CMK (cell line): ENCODE data around the gene FYN.

Experiments used
- DNase-seq: peaks from one replicate; pipeline ENCODE4 v3.0.0-alpha.2; 2010; ENCODE audit warnings: low read depth

FYN gene

DNA sequence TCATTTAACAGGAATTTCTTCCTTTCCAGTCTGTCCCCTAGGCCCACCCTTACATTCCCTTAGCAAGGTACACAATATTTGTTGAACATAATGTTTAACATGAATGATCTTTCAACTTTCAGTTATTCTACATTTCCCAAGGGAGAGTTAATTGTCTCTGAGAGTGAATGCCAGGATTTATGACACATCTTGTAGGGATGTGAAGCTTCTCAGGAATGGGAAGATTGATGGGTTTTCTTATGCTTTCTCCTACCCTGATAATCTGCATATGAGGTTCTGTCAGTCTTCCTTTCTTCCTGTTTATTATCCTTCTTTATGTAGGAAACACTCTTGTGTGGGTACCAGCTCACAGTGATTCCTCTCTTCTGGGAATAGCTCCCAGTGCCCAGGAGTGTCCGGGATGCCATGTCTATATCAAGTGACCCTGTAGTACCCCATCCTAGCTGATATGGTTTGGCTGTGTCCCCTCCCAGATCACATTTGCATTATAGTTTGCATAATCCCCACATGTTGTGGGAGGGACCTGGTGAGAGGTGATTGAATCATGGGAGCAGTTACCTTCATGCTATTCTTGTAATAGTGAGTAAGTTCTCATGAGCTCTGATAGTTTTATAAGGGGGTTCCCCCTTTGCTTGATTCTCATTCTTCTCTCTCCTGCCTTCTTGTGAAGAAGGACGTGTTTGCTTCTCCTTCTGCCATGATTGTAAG is 7.1 kb upstream of the FYN start:
- no peak for DNase-seq

DNA sequence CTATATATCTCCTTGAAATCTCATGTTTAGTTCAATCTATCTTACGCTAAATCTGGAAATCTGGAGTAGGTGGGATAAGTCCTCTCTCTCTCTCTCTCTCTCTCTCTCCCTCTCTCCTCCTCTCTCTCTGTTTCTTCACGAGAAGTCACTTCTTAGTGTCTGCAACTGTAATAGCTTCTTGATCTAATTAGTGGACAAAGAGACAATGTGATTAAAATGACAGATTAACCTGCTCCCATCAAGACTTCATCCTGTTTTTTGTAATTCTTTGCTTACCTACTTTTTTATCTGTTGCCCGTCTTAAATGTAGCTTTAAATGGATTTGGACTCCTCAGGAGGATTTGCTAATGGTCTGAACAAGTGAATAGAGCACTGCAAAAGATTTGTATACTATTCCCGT is 2.5 kb upstream of the FYN start:
- no peak for DNase-seq

DNA sequence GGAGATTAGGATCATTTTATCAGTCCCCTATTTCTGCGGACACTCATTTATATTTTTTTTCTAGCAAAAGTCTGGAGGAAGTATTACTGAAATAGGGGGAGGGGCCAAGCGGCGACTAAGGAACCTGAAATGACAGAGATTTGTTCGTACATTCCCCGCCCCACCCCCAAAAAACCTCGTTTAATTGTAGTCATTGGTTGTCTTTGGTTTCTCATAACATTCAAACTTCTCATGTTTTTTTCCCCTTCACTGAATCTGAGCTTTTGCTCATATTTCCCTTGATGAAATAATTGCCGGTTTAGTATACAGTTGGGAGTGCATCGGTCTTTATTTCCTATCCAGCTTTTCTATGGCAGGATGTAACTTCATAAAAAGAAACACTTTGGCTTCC is 768 bp upstream of the FYN start:
- no peak for DNase-seq

DNA sequence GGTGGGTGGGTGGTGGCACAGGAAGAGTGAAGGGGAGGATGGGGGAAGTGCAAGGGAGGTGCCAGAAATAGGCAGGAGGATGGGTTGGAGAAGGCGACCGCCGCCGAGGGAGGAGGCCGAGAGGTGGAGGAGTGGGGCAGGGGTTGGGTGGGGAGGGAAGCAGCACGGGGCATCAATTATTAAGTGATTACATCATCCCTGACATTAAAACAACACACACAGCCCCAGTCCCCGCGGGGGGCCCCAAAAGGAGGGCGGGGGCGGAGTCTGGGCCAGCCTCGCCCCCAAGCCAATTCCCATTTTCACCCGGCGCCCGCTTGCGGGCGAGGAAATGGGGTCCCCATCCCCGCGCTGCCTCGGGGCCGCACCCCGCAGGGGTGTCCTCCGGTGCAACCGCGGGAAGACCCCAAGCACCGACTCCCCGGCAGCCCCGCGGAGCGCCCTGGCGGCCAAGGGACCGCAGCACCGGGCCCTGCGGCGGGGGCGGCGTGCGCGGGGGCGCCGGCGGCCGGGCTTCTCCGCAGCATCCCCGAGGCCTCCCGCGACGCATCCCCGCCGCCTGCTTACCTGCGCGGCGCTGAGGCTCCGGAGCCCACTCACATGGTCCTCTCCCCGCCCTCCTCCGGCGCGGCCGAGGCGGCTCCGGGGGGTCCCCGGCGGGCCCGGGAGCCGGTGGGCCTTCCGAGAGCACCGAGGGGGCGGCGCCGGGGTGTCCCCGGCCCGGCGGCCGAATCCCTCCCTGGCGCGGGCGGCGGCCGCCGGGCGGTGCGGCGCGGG is 663 bp downstream of the FYN start:
- no peak for DNase-seq

DNA sequence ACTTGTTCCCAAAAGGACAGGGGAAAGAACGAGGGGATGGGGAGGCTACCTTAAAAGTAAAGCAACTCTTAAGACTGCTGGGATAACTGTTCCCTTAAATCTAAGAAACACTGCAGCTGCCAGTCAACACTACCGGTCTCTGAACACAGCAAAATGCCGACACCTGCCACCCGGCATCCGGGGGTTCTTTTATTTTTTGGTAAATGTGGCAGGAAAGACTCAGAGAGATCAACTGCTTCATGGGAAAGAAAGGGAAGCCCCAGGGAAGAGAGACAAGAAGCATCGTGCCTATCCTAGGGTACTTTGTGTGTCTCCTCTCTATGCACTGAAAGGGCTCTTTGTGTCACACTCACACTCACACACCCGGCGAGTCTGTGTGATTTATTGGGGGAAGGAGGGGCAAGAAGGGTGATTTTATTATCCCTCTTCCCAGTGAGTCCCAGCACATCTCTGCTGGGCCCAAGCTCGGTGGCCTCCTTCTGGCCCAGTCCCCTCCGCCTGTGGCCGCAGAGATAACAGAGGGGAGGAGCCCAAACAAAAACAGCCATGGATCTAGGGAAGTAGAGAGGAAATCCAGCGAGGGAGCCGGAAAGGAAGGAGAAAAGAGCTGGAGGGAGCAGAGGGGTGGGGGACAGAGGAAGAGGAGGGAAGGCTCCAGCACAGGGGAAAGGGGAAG is 1.4 kb downstream of the FYN start:
- DNase-seq, result peak; percentile 40

DNA sequence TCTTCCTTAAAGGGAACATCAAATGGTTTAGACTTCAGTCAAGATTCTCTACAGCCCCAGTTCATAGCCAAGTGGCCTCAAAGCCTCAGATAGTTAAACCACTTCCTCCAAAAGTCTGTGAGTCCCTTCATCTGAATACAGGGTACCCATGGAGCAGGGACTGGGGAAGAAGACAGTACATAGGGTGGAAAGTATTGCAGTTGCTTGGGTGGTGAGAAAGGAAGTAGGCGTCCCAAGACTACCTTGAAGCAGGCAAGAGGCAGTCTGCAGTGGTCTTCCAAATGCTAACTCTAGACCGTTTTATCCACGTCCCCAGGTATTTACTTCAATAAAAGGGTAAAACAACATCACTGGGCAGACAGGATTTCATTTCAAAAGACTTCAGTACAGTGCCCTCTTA is 2.0 kb downstream of the FYN start:
- DNase-seq, result no peak

DNA sequence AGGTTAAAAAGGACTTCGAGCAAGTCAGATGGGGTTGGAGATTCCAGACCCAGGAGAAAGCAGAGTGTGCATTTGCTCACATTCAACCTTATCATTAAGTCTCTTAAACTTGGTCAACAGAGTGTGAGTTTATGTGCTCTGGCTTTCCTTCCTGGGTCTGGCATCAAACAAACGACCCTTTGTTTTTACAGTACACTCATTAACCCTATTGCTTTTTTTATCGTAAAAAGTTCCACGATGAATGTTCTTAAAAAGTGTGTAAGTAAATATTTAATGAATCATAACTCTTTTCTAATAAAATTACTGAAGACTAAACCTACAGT is 2.5 kb downstream of the FYN start:
- no peak for DNase-seq

DNA sequence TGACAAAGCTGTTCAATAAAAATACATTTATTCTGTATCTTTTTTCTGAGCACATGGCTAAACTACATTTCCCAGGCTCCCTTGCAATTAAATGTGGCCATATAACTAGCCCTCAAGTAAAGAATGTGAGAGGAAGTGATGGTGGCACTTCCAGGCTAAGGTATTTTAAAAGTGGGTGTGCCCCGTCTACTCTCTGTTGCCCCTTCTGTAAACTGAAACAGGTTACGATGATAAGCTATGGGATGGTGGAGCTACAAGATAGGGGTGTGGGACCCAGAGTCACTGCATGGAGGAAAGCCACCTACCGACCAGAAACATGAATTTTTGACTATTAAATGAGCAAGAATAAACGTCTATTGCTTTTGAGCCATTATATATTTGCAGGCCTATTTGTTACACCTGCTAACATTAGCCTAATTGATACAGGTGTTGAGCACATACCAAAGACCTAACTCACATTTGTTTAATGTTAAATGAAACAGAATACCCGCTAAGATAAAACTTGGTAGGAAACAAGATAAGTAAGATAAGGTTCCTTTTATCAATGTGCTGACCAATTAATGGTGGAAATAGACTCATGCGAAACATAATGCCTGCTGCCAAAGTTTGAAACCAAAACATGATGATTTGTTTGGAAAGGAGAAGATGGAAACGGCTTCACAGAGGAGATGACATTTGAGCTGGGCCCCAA is 3.1 kb downstream of the FYN start:
- peak; percentile 30 for DNase-seq

DNA sequence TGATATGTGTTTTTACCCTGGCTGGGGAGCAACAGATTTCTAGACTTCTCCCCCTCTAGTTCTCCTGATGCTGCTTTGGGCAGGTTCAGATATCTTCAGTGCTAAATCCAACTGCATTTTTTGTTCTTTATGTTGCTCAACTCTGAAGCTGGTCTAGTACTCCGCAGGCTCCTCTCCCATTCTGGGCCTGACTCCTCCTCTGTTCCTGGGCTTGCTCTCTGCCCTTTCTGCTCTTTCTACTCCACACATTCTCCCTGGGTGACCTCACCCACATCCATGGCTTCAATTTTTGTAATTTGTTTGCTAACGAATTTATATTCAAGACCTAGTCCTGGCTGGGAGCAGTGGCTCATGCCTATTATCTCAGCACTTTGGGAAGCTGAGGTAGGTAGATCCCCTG is 6.4 kb downstream of the FYN start:
- DNase-seq, result no peak

DNA sequence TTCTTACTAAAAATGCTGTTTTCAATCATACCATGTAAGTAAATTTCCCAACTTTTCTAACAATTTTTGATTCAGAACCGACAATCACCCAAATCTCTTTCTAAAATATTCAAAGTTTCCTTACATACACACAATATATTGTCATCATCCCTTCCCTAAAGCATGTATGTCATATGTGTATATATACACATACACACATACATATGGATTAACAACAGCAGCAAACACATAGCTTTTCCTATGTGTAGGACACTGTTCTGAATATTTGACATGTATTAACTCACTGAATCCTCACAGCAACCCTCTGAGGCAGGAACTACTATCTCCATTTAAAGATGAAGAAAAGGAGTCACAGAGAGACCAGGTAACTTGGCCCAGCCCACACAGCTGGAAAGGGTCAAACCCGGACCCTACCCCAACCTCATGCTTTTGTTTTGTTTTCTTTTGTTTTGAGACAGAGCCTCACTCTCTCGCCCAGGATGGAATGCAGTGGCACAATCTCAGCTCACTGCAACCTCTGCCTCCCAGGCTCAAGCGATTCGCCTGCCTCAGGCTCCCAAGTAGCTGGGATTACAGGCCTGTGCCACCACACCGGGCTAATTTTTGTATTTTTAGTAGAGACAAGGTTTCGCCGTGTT is 7.2 kb downstream of the FYN start:
- DNase-seq, result no peak

DNA sequence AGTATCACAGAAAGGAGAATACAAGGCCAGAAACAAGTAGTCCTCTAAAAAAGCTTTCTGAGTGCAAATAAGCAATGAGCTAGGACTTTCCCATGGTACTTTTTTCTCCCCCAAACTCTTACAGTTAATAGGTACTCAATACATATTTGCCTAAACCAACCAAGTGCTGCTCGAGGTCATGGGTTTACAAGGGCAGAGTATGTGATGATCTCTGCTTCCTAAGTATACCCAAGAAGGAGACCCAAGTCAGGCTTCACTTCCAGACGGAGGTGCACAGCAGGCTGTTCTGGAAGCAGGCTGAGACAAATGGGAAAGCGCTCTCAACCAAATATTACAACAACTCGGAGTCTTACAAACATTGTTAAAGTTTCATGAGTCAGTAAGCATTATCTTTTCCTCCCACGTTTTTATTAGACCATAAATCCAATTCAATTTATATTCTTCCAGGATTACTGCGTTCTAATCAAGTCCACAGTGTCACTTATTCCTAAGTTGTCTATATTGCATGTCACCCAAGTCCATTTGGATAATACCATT is 8.1 kb downstream of the FYN start:
- no peak for DNase-seq

DNA sequence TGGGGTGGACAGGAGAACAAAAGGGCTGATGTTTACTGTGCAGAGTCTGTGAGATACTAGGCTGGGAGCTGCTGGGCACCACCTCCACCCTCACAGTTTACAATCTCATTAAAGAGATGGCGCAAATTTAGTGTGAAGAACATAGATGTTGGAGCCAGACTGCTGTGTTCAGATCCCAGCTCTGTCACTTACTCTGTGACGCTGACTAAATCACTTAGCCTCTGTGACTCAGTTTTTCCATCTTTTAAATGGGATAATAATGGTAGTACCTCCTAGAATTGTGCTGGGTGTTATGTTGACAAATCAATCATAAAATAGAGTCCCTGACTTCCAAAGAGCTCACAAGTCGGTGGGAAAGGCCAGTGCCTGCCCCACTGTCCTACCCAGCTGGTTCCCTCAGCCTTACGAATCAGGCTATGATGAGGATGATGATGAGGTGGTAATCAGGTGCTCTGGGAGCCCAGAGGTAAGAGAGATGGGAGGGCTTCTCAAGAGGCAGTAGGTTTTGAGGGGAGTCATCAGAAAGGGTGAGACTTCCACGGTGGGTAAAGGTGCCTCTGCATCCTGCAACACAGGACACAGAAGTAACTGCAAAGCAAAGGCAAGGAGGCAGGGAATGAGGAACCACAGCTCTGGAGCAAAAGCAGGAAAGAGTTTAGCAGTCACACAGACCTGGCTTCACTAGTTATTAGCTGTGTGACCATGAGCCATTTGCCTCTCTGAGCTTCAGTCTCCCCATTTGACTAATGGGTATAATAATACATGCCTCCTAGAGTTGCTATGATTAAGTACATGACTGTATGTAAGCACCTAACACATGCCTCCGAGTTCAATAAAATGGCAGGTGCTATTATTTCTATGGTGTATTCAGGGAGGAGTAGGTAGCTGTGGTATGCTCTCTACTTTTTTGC is 8.9 kb downstream of the FYN start:
- DNase-seq, result no peak

DNA sequence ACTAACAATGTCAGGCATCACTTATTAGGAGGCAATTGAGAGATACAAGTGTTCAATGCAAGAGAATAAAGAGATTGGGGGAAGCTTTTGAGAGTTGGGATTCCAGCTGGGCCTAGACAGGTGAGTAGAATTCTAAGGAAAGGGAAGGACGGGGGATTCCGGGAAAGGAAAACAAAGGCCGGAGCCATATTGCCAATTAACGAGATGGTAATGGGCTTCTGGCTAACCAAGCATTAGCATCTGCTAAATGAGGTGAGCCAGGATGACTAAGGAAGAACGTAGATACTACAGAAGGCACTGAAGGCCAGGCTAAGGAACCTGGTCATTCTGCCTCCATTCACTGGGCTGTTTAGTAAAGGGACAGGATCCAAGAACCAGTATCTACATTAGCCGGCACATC is 10.5 kb downstream of the FYN start:
- no peak for DNase-seq

DNA sequence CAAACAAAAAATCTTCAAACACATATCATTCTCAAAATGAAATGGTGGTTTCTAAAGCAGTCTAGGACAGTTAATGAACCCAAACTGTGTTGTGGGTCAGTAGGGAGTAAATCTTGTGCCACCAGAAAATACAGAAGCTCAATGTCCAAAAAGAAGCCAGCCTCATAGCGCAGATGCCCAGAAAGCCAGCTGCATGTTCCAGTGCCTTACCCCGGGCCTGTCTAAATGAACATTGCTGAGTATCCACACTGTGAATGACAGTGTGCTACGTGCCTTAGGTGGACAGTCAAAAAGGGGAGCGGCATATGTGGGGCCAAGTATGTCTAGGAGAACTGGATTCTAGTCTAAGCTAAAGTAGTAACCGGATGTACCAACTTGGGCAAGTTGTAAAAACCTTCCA is 10.9 kb downstream of the FYN start:
- DNase-seq, result no peak

DNA sequence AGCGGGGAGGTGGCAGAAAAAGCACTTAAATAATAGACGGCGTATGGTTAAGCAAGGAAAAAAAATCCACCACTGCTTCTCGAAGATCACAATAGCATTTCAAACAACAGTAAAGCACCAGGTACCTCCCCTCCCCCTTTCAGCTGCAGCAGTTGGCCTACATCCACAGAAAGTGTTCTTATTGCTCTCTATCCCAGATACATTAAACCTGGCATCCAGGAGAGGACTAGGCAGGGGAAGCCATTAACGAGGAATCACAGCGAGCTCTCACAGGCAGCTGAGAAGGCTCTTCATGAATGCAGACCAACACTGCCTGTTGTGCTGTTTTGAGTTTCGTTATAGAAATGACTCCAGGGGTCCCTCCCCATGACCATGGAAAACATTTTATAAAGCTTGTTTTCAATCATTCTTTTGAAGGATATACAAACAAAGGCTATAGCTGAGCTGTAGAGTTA is 11.8 kb downstream of the FYN start:
- no peak for DNase-seq

DNA sequence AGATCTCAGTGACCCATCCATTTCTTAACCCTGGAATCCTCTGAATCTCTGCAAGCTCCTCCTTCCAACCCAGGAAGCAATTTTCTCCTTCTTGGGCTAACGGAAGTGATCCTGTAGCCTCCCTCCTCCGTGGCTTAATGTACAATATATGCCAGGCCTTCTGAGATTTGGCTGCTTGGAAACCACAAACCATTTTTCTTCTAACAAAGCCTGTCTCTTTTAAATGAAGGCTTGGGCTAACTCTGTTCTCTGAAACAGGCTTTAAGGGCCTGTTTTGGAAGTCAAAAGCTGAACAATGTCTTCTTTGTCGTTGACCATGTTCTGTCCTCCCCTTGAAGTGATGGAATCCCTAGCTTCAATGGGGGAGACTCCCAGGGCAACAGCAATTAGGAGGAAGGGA is 14.9 kb downstream of the FYN start:
- no peak for DNase-seq

DNA sequence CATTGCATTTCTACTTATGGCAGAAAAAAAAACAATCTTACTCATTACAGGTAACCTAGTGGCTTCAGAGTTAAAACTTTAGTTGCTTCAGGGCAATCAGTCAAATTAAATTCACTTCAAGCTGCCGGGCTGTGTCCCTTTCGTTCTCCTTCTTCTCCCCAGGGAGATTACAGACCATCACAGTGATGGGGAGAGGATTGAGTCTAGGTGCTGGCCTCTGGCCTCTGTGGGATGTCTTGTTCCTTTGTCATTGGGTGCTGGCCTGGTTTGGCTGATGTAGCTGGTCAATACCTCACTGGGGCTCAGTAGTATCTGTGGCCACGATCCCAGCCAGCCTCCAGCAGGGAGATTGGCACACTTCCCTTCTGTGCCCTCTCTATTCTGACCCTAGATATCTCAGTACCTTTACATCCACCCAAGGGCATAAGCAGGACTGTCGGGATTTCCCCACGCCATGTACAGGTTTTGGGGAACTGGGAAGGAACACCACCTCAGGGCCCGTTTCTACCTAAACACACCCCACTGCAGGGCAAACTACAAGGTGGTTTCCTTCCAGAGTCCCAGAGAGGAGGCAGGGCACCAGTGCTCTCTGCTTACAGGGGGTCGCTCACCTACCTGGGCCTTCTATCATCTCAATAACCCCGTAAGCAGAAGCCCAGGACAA is 15.4 kb downstream of the FYN start:
- DNase-seq, result no peak

DNA sequence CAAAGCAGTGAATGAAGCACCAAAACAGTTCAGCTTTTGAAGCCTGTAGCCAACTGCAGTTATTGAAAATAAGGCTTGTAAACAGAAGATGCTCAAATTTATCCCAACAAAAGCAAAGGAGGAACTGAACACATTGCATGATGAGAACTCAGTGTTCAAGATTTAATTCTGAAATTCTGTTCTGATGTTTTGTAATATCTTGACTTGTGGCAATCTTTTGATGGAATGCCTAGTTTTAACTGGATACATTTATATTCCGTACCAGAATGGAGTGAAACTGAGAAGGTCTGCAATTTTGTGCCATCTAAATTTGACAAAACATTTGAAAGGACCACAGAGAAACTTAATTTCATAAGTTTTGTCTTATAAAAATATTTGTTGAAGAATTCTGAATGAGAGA is 17.5 kb downstream of the FYN start:
- no peak for DNase-seq

DNA sequence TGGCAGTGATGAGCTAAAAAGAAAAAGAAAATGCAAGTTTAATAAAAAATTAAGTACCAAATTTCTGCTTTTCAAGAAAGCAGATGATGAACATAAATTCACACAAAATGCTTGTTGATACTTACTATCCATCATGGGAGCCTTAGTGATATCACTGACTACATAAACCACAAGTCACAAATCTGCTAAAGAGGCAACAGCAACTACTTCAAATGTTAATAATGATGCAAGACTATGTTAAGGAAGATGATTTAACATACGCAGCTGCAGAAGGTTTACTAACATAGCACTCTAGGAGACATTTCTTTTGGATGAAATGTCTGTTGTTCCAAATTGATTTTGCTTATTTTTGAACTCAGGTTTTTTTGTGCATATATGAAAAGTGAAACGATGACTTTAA is 18.6 kb downstream of the FYN start:
- DNase-seq, result no peak

DNA sequence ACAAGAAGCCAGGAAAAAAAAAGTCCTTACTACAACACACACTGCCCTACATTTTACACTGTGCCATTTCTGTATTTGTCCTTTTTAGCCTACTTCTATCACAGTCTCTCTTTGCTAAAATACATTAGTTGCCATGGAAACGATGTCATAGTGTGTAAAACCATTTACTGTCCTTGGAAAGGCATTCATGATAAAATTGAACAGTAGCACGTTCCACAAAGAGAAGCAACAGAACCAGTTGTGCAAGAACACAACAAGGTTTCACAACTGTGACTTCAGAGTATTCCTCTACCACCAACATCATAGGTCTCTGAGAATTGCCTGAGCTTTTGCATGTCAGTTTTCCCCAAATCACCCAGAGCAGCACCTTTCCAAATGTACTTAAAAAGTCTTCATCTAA is 20.5 kb downstream of the FYN start:
- no peak for DNase-seq
